ENCODE results near the gene BCKDHB.
"Not testable (repeated sequence)": the region's sequence is repeated elsewhere in the genome, so short reads cannot be mapped to it uniquely, and the experiment has no call there.

GRCh38 chr6:80238754-80239153, 132.3 kb downstream of the BCKDHB start:
- not testable (repeated sequence) for TF ChIP-seq POLR2AphosphoS5, CTCF, POLR2A, EP300 (IDR thresholded peaks at IDR 0.05)

All from stomach (tissue), 4 donors.